ENCODE results near the gene ACTG1.

ACTG1 gene

GRCh38 chr17:81543756-81544155 is 31.2 kb upstream of the ACTG1 start:
- H3K27ac ChIP-seq, result no peak overlapping the region
- no peak for TF ChIP-seq CTCF (conservative IDR thresholded peaks at IDR 0.05)
- no peak for TF ChIP-seq ZFX (IDR thresholded peaks at IDR 0.05)

GRCh38 chr17:81543339-81543675 is 30.7 kb upstream of the ACTG1 start:
- TF ChIP-seq CTCF (conservative IDR thresholded peaks at IDR 0.05) (no peak), ZFX (IDR thresholded peaks at IDR 0.05) (no peak)
- H3K27ac ChIP-seq, result no peak overlapping the region

GRCh38 chr17:81542431-81543338 is 30.1 kb upstream of the ACTG1 start:
- H3K27ac ChIP-seq, result no peak overlapping the region
- no peak for TF ChIP-seq ZFX (IDR thresholded peaks at IDR 0.05)
- TF ChIP-seq CTCF (conservative IDR thresholded peaks at IDR 0.05), result no peak

GRCh38 chr17:81541123-81541522 is 28.5 kb upstream of the ACTG1 start:
- no peak for TF ChIP-seq CTCF (conservative IDR thresholded peaks at IDR 0.05)
- no peak for TF ChIP-seq ZFX (IDR thresholded peaks at IDR 0.05)
- no peak overlapping the region for H3K27ac ChIP-seq

- TF ChIP-seq ZFX (IDR thresholded peaks at IDR 0.05), result no peak
- no peak for TF ChIP-seq CTCF (conservative IDR thresholded peaks at IDR 0.05)
- no peak overlapping the region for H3K27ac ChIP-seq
Measured at GRCh38 chr17:81540676-81541027, 28.1 kb upstream of the ACTG1 start.

GRCh38 chr17:81539961-81540675 is 27.5 kb upstream of the ACTG1 start:
- no peak overlapping the region for H3K27ac ChIP-seq
- TF ChIP-seq CTCF (conservative IDR thresholded peaks at IDR 0.05) (no peak), ZFX (IDR thresholded peaks at IDR 0.05) (no peak)

GRCh38 chr17:81539571-81539900 is 26.9 kb upstream of the ACTG1 start:
- no peak overlapping the region for H3K27ac ChIP-seq
- TF ChIP-seq CTCF (conservative IDR thresholded peaks at IDR 0.05) (no peak), ZFX (IDR thresholded peaks at IDR 0.05) (no peak)
